ENCODE measurements around the gene RCC2. TPM values are rescaled to one million over a fixed set of nuclear protein-coding genes. Genes with fewer than 3 reads are reported as not detected.

The RCC2 gene
- total RNA-seq, 3 donors from 2014 or later (not counting 1 experiment from before 2014, with no cell fraction given): 55.2 to 76.8 (median 73.2) TPM

GRCh38 chr1:17404820-17405219, 34.7 kb downstream of the RCC2 start:
- Histone ChIP-seq H3K4me3 (ENCODE audit: low read length) (no peak overlapping the region), H3K27ac (ENCODE audit: low read length) (no peak overlapping the region), H3K4me1 (ENCODE audit: control insufficient read depth, insufficient read depth, low read length) (no peaks in the 10 kb centered on the region), H3K9me3 (ENCODE audit: control insufficient read depth, insufficient read depth, low read length) (no peaks in the 10 kb centered on the region), H3K27me3 (ENCODE audit: control insufficient read depth, insufficient read depth, low read length) (no peaks in the 10 kb centered on the region), H3K36me3 (ENCODE audit: control insufficient read depth, insufficient read depth, low read length) (peaks cover 18% of the 10 kb centered on the region)
- Mint-ChIP-seq H3K4me1 (peaks cover 5 to 6% of the 10 kb centered on the region in 2 donors), H3K27me3 (ENCODE audit: low read depth in 2 of 2) (no peaks in the 10 kb centered on the region), H3K9me3 (no peaks in the 10 kb centered on the region), H3K36me3 (peaks cover 11% of the 10 kb centered on the region), H3K27ac (no peak overlapping the region), H3K4me3 (no peak overlapping the region)
- 65% methylated on average over 6 of the region's 6 CpGs for WGBS (ENCODE audit: insufficient coverage)
- DNase-seq: no peak
- TF ChIP-seq CTCF (IDR thresholded peaks at IDR 0.05): no peak
- intact Hi-C loops (cut with micrococcal nuclease): no loop called here
- no peak for ATAC-seq

- Mint-ChIP-seq H3K36me3 (peaks cover 11% of the 10 kb centered on the region), H3K4me3 (no peak overlapping the region), H3K27ac (no peak overlapping the region), H3K9me3 (no peaks in the 10 kb centered on the region), H3K27me3 (ENCODE audit: low read depth in 2 of 2) (no peaks in the 10 kb centered on the region), H3K4me1 (peaks cover 5 to 6% of the 10 kb centered on the region in 2 donors)
- H3K36me3 ChIP-seq (ENCODE audit: control insufficient read depth, insufficient read depth, low read length): peaks cover 16% of the 10 kb centered on the region
- intact Hi-C loops (cut with micrococcal nuclease): no loop called here
- WGBS (ENCODE audit: insufficient coverage): 77% methylated on average over 14 of the region's 15 CpGs
- no peaks in the 10 kb centered on the region for H3K9me3 ChIP-seq (ENCODE audit: control insufficient read depth, insufficient read depth, low read length)
- H3K4me3 ChIP-seq (ENCODE audit: low read length): no peak overlapping the region
- no peaks in the 10 kb centered on the region for H3K27me3 ChIP-seq (ENCODE audit: control insufficient read depth, insufficient read depth, low read length)
- no peaks in the 10 kb centered on the region for H3K4me1 ChIP-seq (ENCODE audit: control insufficient read depth, insufficient read depth, low read length)
- DNase-seq (no peak), ATAC-seq (no peak)
- no peak for TF ChIP-seq CTCF (IDR thresholded peaks at IDR 0.05)
- H3K27ac ChIP-seq (ENCODE audit: low read length): no peak overlapping the region
Measured at GRCh38 chr1:17404034-17404684, 35.3 kb downstream of the RCC2 start.

- H3K4me3 Mint-ChIP-seq: no peak overlapping the region
- no peak for TF ChIP-seq CTCF (IDR thresholded peaks at IDR 0.05)
- Histone ChIP-seq H3K27ac (ENCODE audit: low read length) (no peak overlapping the region), H3K9me3 (ENCODE audit: control insufficient read depth, insufficient read depth, low read length) (no peaks in the 10 kb centered on the region), H3K4me1 (ENCODE audit: control insufficient read depth, insufficient read depth, low read length) (no peaks in the 10 kb centered on the region), H3K36me3 (ENCODE audit: control insufficient read depth, insufficient read depth, low read length) (peaks cover 5% of the 10 kb centered on the region), H3K4me3 (ENCODE audit: low read length) (no peak overlapping the region), H3K27me3 (ENCODE audit: control insufficient read depth, insufficient read depth, low read length) (no peaks in the 10 kb centered on the region)
- no peak for ATAC-seq
- H3K4me1 Mint-ChIP-seq: peaks cover 5 to 6% of the 10 kb centered on the region in 2 donors
- DNase-seq: no peak
- intact Hi-C loops (cut with micrococcal nuclease): no loop called here
- H3K36me3 Mint-ChIP-seq: peaks cover under 1% of the 10 kb centered on the region
- no peaks in the 10 kb centered on the region for H3K9me3 Mint-ChIP-seq
- H3K27me3 Mint-ChIP-seq (ENCODE audit: low read depth in 2 of 2): no peaks in the 10 kb centered on the region
- H3K27ac Mint-ChIP-seq: no peak overlapping the region
- WGBS (ENCODE audit: insufficient coverage): 78% methylated on average over 3 of the region's 3 CpGs
Measured at GRCh38 chr1:17403081-17403480, 36.4 kb downstream of the RCC2 start.

GRCh38 chr1:17401841-17402240, 37.6 kb downstream of the RCC2 start:
- H3K4me1 Mint-ChIP-seq: peaks cover 3 to 4% of the 10 kb centered on the region in 2 donors
- H3K36me3 ChIP-seq (ENCODE audit: control insufficient read depth, insufficient read depth, low read length): no peaks in the 10 kb centered on the region
- H3K27ac ChIP-seq (ENCODE audit: low read length): no peak overlapping the region
- ATAC-seq: no peak
- no peaks in the 10 kb centered on the region for H3K9me3 Mint-ChIP-seq
- TF ChIP-seq CTCF (IDR thresholded peaks at IDR 0.05): no peak
- no peak overlapping the region for H3K4me3 Mint-ChIP-seq
- H3K27me3 ChIP-seq (ENCODE audit: control insufficient read depth, insufficient read depth, low read length): no peaks in the 10 kb centered on the region
- H3K27ac Mint-ChIP-seq: no peak overlapping the region
- no peaks in the 10 kb centered on the region for H3K27me3 Mint-ChIP-seq (ENCODE audit: low read depth in 2 of 2)
- no peaks in the 10 kb centered on the region for H3K9me3 ChIP-seq (ENCODE audit: control insufficient read depth, insufficient read depth, low read length)
- no peak for DNase-seq
- H3K36me3 Mint-ChIP-seq: no peaks in the 10 kb centered on the region
- 90% methylated on average over 4 of the region's 4 CpGs for WGBS (ENCODE audit: insufficient coverage)
- no peak overlapping the region for H3K4me3 ChIP-seq (ENCODE audit: low read length)
- intact Hi-C loops (cut with micrococcal nuclease): no loop called here
- H3K4me1 ChIP-seq (ENCODE audit: control insufficient read depth, insufficient read depth, low read length): no peaks in the 10 kb centered on the region

Data from natural killer cell (primary cell).